K562 (cell line): ENCODE data around the gene PLD3. TPM values are rescaled to one million over a fixed set of nuclear protein-coding genes. Genes with fewer than 3 reads are reported as not detected.

Experiments
- ATAC-seq: fragments of 200-7000 bp; cut with Tn5 transposase; 3 replicates; pipeline ENCODE4 v1.9.1; 2020; ENCODE audit warnings: moderate library complexity
- BruUV-seq: library from RNA; stranded (reverse); fragments of 400-500 nt; replicated peaks from 2 replicates; lab custom pipeline; 2021; lab: Mats Ljungman, UMichigan
- CTCF ChIA-PET: fragments of 300-600 bp; formaldehyde crosslinking; extraction: SDS; loops from one replicate; lab custom pipeline; 2021; ENCODE audit warnings: low intra/inter-chr PET ratio; lab: Yijun Ruan, JAX
- POLR2A ChIA-PET: fragments of 300-600, 350-650 bp; sonication (Branson Sonifier 250); formaldehyde crosslinking; extraction: SDS; loops from one replicate; lab custom pipeline; 2021; ENCODE audit warnings: antibody characterized with exemption, inconsistent platforms; lab: Yijun Ruan, JAX
- DNase-seq, 4 experiments: peaks; one replicate each; pipeline versions ENCODE4 v3.0.0 to v3.0.0-alpha.2; 2011 to 2018; ENCODE audit warnings: low spot score in 3 of 4, mixed read lengths in 3 of 4; ENCODE audit errors: extremely low read depth in 1 of 4
- FAIRE-seq: peaks from 2 replicates; lab custom pipeline; 2011; peaks lifted over from hg19 to GRCh38; lab: Jason Lieb, UNC
- H2AFZ ChIP-seq: 2 replicates; pipeline ENCODE4 v1.6.0; 2011; ENCODE audit warnings: low read depth, low read length, control low read depth, inconsistent platforms
- H3K27ac ChIP-seq: fragments of 200-600 bp; 3 replicates; pipeline ENCODE4 v1.8.0; 2011; ENCODE audit warnings: low read depth, mild to moderate bottlenecking, control low read depth, inconsistent platforms, low read length, moderate library complexity, mixed read lengths; ENCODE audit errors: extremely low read depth
- H3K27me3 ChIP-seq, 2 experiments: fragments of 300-600 bp in 1 of 2; 2 replicates in 1 of 2; 3 replicates in 1 of 2; pipeline versions ENCODE4 v1.6.0 to v1.8.0; 2011; ENCODE audit warnings: inconsistent platforms in 2 of 2, low read length in 2 of 2, mild to moderate bottlenecking in 1 of 2, mixed read lengths in 1 of 2, moderate library complexity in 1 of 2; ENCODE audit not compliant: control insufficient read depth in 2 of 2, insufficient read depth in 2 of 2
- H3K36me3 ChIP-seq: fragments of 300-600 bp; 3 replicates; pipeline ENCODE4 v1.8.0; 2011; ENCODE audit warnings: mild to moderate bottlenecking, low read length, inconsistent platforms; ENCODE audit not compliant: control insufficient read depth, insufficient read depth
- H3K4me1 ChIP-seq, 2 experiments: fragments of 200-600 bp in 1 of 2; replicated peaks in 1 of 2; 2 replicates in 1 of 2; 3 replicates in 1 of 2; pipeline versions ENCODE4 v1.5.1 to v1.8.0; 2011; ENCODE audit warnings: inconsistent platforms in 2 of 2, low read length in 2 of 2, mild to moderate bottlenecking in 1 of 2, mixed read lengths in 1 of 2, moderate library complexity in 1 of 2; ENCODE audit not compliant: control insufficient read depth in 2 of 2, insufficient read depth in 2 of 2
- H3K4me2 ChIP-seq: 2 replicates; pipeline ENCODE4 v1.6.1; 2011; ENCODE audit warnings: low read length, control low read depth, inconsistent platforms, mixed read lengths; ENCODE audit not compliant: insufficient read depth
- H3K4me3 ChIP-seq: fragments of 200-600 bp; sonication (generic), shearing (Covaris generic); 2 replicates; pipeline ENCODE4 v1.5.1; 2016; ENCODE audit warnings: control low read depth, inconsistent platforms
- H3K79me2 ChIP-seq: fragments of 200-600 bp; 3 replicates; pipeline ENCODE4 v1.8.0; 2011; ENCODE audit warnings: low read length, inconsistent platforms; ENCODE audit not compliant: control insufficient read depth, insufficient read depth
- H3K9ac ChIP-seq, 2 experiments: 2 replicates each; pipeline versions ENCODE4 v1.6.0 to v1.6.1; 2011; ENCODE audit warnings: low read depth in 2 of 2, low read length in 2 of 2, control low read depth in 1 of 2, inconsistent platforms in 1 of 2, mild to moderate bottlenecking in 1 of 2, mixed read lengths in 1 of 2; ENCODE audit not compliant: insufficient read depth in 1 of 2
- H3K9me1 ChIP-seq: one replicate; pipeline ENCODE4 v1.6.0; 2011; ENCODE audit warnings: inconsistent platforms, mild to moderate bottlenecking, low read length, moderate library complexity; ENCODE audit not compliant: control insufficient read depth, insufficient read depth
- H3K9me3 ChIP-seq: replicated peaks from 2 replicates; pipeline ENCODE4 v1.5.1; 2011; ENCODE audit warnings: low read depth, low read length, inconsistent platforms; ENCODE audit not compliant: control insufficient read depth, insufficient read depth
- H4K20me1 ChIP-seq: replicated peaks from 2 replicates; pipeline ENCODE4 v1.6.1; 2011; ENCODE audit warnings: low read length, inconsistent platforms, mixed read lengths; ENCODE audit not compliant: control insufficient read depth, insufficient read depth
- BDP1 ChIP-seq: IDR thresholded peaks from 3 replicates; pipeline ENCODE4 v1.6.1; 2011; ENCODE audit not compliant: insufficient read length, insufficient read depth
- ZNF696 ChIP-seq: fragments of 250-450 bp; sonication (Bioruptor Pico); conservative IDR thresholded peaks from 2 replicates; pipeline ENCODE4 v1.4.0; 2020; ENCODE audit warnings: mild to moderate bottlenecking, moderate library complexity
- WGBS: fragments of 100-300 bp; shearing (Covaris generic); methylation state at CpG from one replicate; pipeline ENCODE4 v1.1.6; 2016; ENCODE audit warnings: low coverage, mixed read lengths; ENCODE audit not compliant: insufficient coverage; ENCODE audit errors: missing lambda C conversion rate; 5-methylcytosine and 5-hydroxymethylcytosine counted together
- in situ Hi-C: fragments of 300-500 bp; cut with MboI; formaldehyde crosslinking; loops from 4 replicates; pipeline ENCODE4 v1.15.0; 2018; ENCODE audit warnings: inconsistent platforms, mixed read lengths
- intact Hi-C: fragments of 100-400 bp; cut with micrococcal nuclease; formaldehyde crosslinking; loops from 2 replicates; pipeline ENCODE4 v1.14.2; 2022
- polyA plus RNA-seq, 8 experiments: library from polyadenylated mRNA; depleted of rRNA in 4 of 8; stranded (reverse) in 5 of 8; unstranded in 3 of 8; fragments of >200 nt; fragmentation: Nextera tagmentation in 2 of 8; fragmentation: Illumina TruSeq in 1 of 8; extraction: Ambion mirVana in 2 of 8; extraction: Trizol in 1 of 8; gene quantifications; 2 replicates each; pipeline versions ENCODE4 v1.2.1 to v1.2.3, GENCODE V29; 2011 to 2014; ENCODE audit warnings: inconsistent platforms in 1 of 8, missing spikeins in 1 of 8
- total RNA-seq, 7 experiments: library from RNA; depleted of rRNA in 6 of 7; stranded (reverse); fragments of >200 nt in 6 of 7; fragmentation: Illumina TruSeq in 2 of 7; extraction: Trizol in 2 of 7; gene quantifications; 2 replicates each; pipeline versions ENCODE4 v1.2.1 to v1.2.3, GENCODE V29; 2011 to 2021; ENCODE audit warnings: low replicate concordance in 1 of 7
- TF ChIP-seq, protein P1 (sequence below): fragments of 150-350 bp; conservative IDR thresholded peaks from 2 replicates; pipeline ENCODE4 v1.6.1; 2014; ENCODE audit warnings: low read length
- TF ChIP-seq, protein P2 (sequence below), 3 experiments: IDR thresholded peaks in 2 of 3; conservative IDR thresholded peaks in 1 of 3; 2 replicates each; pipeline ENCODE4 v1.5.1; 2011 to 2012; ENCODE audit warnings: low read length in 3 of 3, mild to moderate bottlenecking in 3 of 3, control low read depth in 2 of 3, improper control_type of control experiment in 1 of 3, inconsistent platforms in 1 of 3, low read depth in 1 of 3, mixed read lengths in 1 of 3, moderate library complexity in 1 of 3; ENCODE audit not compliant: insufficient read depth in 2 of 3
- TF ChIP-seq, protein P3 (sequence below): sonication (generic); formaldehyde crosslinking; IDR thresholded peaks from 2 replicates; pipeline ENCODE4 v1.8.1; 2022; ENCODE audit warnings: missing genetic modification reagents
- TF ChIP-seq, protein P4 (sequence below): fragments of 250-450 bp; sonication (Bioruptor Pico); IDR thresholded peaks from 2 replicates; pipeline ENCODE4 v1.4.0; 2020
- TF ChIP-seq, protein P5 (sequence below), 2 experiments: IDR thresholded peaks in 1 of 2; conservative IDR thresholded peaks in 1 of 2; 2 replicates each; pipeline ENCODE4 v1.6.1; 2016; ENCODE audit warnings: low read depth in 2 of 2, mild to moderate bottlenecking in 1 of 2, missing compliant biosample characterization in 1 of 2, missing genetic modification characterization in 1 of 2, moderate library complexity in 1 of 2

PLD3 gene
- total and polyA plus RNA-seq, 9 of the 15 experiments (the other 6 are each of a cell fraction or from before 2014, with no cell fraction given) = 2.3 to 128 (median 72.7) TPM

DNA sequence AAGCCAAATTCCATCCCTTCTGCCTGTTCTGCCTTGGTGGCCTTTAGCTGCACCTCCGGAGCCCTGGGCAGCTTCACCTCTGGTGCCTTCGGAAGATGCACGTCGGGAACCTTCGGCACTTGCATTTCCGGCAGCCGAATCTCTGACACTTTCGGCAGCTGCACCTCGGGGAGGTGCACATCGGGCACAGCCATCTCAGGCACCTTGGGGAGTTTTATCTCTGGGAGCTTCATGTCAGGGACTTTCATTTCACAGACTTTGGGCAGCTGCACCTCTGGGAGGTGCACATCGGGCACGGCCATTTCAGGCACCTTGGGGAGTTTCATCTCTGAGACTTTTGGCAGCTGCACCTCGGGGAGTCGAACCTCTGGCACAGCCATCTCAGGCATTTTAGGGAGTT, 47.5 kb downstream of the PLD3 start:
- DNase-seq = no peak
- no TSS peak for BruUV-seq
- no peaks in the 10 kb centered on the region for H3K36me3 ChIP-seq
- H4K20me1 ChIP-seq = 0 out of 2 replicates have a peak, but pooled peaks cover 5% of the 10 kb centered on the region
- peaks cover 18 to 34% of the 10 kb centered on the region in 2 experiments for H3K27me3 ChIP-seq
- ATAC-seq = no peak
- H3K4me2 ChIP-seq = no peak overlapping the region
- peak overlapping the region in 1 of 2 experiments; percentile 79; a peak in 2 of 4 replicates for H3K9ac ChIP-seq
- H3K9me3 ChIP-seq = no peaks in the 10 kb centered on the region
- no peaks in the 10 kb centered on the region for H3K9me1 ChIP-seq
- H2AFZ ChIP-seq = no peak overlapping the region
- peaks cover 17 to 53% of the 10 kb centered on the region in 2 experiments for H3K4me1 ChIP-seq
- H3K27ac ChIP-seq = no peak overlapping the region
- no peak for FAIRE-seq
- intact Hi-C loops (no loop called here), in situ Hi-C loops (no loop called here)
- WGBS = 7% methylated on average over 14 of the region's 14 CpGs
- no peak overlapping the region for H3K4me3 ChIP-seq
- CTCF ChIA-PET = no interaction called here
- H3K79me2 ChIP-seq = no peaks in the 10 kb centered on the region
- POLR2A ChIA-PET = interaction anchor here (0.6 to 2.2 kb wide), 10 partner anchors 8 to 69 kb away, joined by 3 to 6 read pairs (median 4); partner anchors contain the start of gene PRX
- TF ChIP-seq, protein P1, sequence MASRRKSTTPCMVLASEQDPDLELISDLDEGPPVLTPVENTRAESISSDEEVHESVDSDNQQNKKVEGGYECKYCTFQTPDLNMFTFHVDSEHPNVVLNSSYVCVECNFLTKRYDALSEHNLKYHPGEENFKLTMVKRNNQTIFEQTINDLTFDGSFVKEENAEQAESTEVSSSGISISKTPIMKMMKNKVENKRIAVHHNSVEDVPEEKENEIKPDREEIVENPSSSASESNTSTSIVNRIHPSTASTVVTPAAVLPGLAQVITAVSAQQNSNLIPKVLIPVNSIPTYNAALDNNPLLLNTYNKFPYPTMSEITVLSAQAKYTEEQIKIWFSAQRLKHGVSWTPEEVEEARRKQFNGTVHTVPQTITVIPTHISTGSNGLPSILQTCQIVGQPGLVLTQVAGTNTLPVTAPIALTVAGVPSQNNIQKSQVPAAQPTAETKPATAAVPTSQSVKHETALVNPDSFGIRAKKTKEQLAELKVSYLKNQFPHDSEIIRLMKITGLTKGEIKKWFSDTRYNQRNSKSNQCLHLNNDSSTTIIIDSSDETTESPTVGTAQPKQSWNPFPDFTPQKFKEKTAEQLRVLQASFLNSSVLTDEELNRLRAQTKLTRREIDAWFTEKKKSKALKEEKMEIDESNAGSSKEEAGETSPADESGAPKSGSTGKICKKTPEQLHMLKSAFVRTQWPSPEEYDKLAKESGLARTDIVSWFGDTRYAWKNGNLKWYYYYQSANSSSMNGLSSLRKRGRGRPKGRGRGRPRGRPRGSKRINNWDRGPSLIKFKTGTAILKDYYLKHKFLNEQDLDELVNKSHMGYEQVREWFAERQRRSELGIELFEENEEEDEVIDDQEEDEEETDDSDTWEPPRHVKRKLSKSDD = no peak
- TF ChIP-seq, protein P2, sequence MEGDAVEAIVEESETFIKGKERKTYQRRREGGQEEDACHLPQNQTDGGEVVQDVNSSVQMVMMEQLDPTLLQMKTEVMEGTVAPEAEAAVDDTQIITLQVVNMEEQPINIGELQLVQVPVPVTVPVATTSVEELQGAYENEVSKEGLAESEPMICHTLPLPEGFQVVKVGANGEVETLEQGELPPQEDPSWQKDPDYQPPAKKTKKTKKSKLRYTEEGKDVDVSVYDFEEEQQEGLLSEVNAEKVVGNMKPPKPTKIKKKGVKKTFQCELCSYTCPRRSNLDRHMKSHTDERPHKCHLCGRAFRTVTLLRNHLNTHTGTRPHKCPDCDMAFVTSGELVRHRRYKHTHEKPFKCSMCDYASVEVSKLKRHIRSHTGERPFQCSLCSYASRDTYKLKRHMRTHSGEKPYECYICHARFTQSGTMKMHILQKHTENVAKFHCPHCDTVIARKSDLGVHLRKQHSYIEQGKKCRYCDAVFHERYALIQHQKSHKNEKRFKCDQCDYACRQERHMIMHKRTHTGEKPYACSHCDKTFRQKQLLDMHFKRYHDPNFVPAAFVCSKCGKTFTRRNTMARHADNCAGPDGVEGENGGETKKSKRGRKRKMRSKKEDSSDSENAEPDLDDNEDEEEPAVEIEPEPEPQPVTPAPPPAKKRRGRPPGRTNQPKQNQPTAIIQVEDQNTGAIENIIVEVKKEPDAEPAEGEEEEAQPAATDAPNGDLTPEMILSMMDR (IDR thresholded peaks at IDR 0.05 in 2 of 3, conservative IDR thresholded peaks at IDR 0.05 in 1 of 3; ENCODE audit: insufficient read depth in 2 of 3, low read depth in 1 of 3, low read length in 3 of 3) = no peak
- TF ChIP-seq, protein P3, sequence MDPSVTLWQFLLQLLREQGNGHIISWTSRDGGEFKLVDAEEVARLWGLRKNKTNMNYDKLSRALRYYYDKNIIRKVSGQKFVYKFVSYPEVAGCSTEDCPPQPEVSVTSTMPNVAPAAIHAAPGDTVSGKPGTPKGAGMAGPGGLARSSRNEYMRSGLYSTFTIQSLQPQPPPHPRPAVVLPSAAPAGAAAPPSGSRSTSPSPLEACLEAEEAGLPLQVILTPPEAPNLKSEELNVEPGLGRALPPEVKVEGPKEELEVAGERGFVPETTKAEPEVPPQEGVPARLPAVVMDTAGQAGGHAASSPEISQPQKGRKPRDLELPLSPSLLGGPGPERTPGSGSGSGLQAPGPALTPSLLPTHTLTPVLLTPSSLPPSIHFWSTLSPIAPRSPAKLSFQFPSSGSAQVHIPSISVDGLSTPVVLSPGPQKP (CRISPR knock-in tag) = no peak
- TF ChIP-seq, protein P4, sequence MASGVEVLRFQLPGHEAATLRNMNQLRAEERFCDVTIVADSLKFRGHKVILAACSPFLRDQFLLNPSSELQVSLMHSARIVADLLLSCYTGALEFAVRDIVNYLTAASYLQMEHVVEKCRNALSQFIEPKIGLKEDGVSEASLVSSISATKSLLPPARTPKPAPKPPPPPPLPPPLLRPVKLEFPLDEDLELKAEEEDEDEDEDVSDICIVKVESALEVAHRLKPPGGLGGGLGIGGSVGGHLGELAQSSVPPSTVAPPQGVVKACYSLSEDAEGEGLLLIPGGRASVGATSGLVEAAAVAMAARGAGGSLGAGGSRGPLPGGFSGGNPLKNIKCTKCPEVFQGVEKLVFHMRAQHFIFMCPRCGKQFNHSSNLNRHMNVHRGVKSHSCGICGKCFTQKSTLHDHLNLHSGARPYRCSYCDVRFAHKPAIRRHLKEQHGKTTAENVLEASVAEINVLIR = no peak
- no peak for TF ChIP-seq ZNF696 (CRISPR knock-in tag)
- TF ChIP-seq BDP1 = no peak
- TF ChIP-seq, protein P5, sequence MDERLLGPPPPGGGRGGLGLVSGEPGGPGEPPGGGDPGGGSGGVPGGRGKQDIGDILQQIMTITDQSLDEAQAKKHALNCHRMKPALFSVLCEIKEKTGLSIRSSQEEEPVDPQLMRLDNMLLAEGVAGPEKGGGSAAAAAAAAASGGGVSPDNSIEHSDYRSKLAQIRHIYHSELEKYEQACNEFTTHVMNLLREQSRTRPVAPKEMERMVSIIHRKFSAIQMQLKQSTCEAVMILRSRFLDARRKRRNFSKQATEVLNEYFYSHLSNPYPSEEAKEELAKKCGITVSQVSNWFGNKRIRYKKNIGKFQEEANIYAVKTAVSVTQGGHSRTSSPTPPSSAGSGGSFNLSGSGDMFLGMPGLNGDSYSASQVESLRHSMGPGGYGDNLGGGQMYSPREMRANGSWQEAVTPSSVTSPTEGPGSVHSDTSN (CRISPR knock-in tag; IDR thresholded peaks at IDR 0.05; ENCODE audit: low read depth) = no peak
- TF ChIP-seq, protein P5 (tag; conservative IDR thresholded peaks at IDR 0.05; ENCODE audit: low read depth) = no peak
